NCI-H2171 treated with DMSO at 0.1 percent for 48 hours (cell line): ENCODE measurements around the gene HLA-F.
A peak's percentile ranks its signal among the peaks of the same experiment; 100 is the strongest.

Experiments
- DNase-seq: peaks from one replicate; lab custom pipeline; 2025; lab: John Stamatoyannopoulos, UW

The HLA-F gene

GRCh38 chr6:29744131-29744530 lies 20.9 kb downstream of the HLA-F start:
- no peak for DNase-seq

GRCh38 chr6:29744621-29745020 lies 21.4 kb downstream of the HLA-F start:
- no peak for DNase-seq

- DNase-seq = no peak
These were observed 22.2 kb downstream of the HLA-F start for GRCh38 chr6:29745386-29745785.

GRCh38 chr6:29745855-29746449 lies 22.7 kb downstream of the HLA-F start:
- DNase-seq = no peak

GRCh38 chr6:29746846-29747687 lies 23.8 kb downstream of the HLA-F start:
- DNase-seq = no peak

GRCh38 chr6:29747688-29748250 lies 24.5 kb downstream of the HLA-F start:
- no peak for DNase-seq

- DNase-seq = peak; percentile 14
These were observed 25.4 kb downstream of the HLA-F start for GRCh38 chr6:29748391-29749307.

GRCh38 chr6:29749308-29749662 lies 26.1 kb downstream of the HLA-F start:
- DNase-seq = no peak

GRCh38 chr6:29749668-29750067 lies 26.4 kb downstream of the HLA-F start:
- no peak for DNase-seq

GRCh38 chr6:29750709-29751108 lies 27.5 kb downstream of the HLA-F start:
- DNase-seq = no peak

- DNase-seq = no peak
These were observed 28.2 kb downstream of the HLA-F start for GRCh38 chr6:29751480-29751879.

GRCh38 chr6:29752451-29753308 lies 29.4 kb downstream of the HLA-F start:
- DNase-seq = peak; percentile 52

- DNase-seq = no peak
These were observed 30.0 kb downstream of the HLA-F start for GRCh38 chr6:29753309-29753644.

GRCh38 chr6:29755295-29755871 lies 32.1 kb downstream of the HLA-F start:
- no peak for DNase-seq

GRCh38 chr6:29757282-29757681 lies 34.0 kb downstream of the HLA-F start:
- DNase-seq = no peak

GRCh38 chr6:29757701-29758293 lies 34.6 kb downstream of the HLA-F start:
- no peak for DNase-seq

GRCh38 chr6:29758761-29759160 lies 35.5 kb downstream of the HLA-F start:
- no peak for DNase-seq

- DNase-seq = no peak
These were observed 36.2 kb downstream of the HLA-F start for GRCh38 chr6:29759457-29759856.

- DNase-seq = no peak
These were observed 37.1 kb downstream of the HLA-F start for GRCh38 chr6:29760328-29760727.

GRCh38 chr6:29762051-29762450 lies 38.8 kb downstream of the HLA-F start:
- no peak for DNase-seq

- no peak for DNase-seq
These were observed 39.6 kb downstream of the HLA-F start for GRCh38 chr6:29762781-29763214.
